ENCODE results near the gene CBR3.

DNA sequence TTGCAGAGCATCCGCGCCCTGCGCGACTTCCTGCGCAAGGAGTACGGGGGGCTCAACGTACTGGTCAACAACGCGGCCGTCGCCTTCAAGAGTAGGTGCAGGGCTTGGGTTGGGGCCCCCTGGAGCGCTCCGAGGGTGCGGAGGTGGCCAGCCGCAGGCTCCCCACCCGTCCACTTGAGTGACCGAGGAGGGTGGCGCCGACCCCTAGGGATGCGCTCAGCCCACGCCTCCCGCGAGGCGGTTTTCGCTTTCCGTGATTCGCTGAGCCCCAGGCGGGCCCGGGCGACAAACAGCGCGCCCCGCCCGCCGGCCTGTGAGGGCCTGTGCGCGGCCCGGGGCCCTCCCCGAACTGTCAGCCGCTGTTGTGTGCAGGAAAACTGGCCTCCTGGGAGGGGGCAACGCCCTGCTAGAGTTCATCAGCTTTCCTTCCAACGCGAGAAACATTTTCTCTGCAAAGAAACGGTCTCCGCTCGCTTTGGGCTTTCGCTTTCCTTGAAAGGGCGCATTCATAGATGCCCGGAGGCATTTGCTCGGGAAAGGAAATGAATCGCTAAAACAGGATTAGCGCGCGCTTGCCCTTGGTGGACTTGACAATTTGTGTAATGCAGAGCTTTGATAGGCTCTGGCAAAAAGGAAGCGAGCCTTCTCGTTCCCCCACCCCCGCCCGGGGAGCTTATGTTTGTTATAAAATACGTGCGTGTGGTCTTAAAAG is 668 bp downstream of the CBR3 start:
- TF ChIP-seq, protein P1, sequence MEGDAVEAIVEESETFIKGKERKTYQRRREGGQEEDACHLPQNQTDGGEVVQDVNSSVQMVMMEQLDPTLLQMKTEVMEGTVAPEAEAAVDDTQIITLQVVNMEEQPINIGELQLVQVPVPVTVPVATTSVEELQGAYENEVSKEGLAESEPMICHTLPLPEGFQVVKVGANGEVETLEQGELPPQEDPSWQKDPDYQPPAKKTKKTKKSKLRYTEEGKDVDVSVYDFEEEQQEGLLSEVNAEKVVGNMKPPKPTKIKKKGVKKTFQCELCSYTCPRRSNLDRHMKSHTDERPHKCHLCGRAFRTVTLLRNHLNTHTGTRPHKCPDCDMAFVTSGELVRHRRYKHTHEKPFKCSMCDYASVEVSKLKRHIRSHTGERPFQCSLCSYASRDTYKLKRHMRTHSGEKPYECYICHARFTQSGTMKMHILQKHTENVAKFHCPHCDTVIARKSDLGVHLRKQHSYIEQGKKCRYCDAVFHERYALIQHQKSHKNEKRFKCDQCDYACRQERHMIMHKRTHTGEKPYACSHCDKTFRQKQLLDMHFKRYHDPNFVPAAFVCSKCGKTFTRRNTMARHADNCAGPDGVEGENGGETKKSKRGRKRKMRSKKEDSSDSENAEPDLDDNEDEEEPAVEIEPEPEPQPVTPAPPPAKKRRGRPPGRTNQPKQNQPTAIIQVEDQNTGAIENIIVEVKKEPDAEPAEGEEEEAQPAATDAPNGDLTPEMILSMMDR (IDR thresholded peaks at IDR 0.05), result no peak
- TF ChIP-seq POLR2A (IDR thresholded peaks at IDR 0.05), result no peak

Measured in right lobe of liver (tissue), 4 donors.